H1 (cell line): ENCODE data around the gene RASGEF1C. TPM values are rescaled to one million over a fixed set of nuclear protein-coding genes. Genes with fewer than 3 reads are reported as not detected.

Source experiments
- BCL11A ChIP-seq, 2 experiments: IDR thresholded peaks; one replicate each; pipeline ENCODE4 v1.6.1; 2011; ENCODE audit warnings: low read depth in 2 of 2, low read length in 2 of 2, mild to moderate bottlenecking in 2 of 2
- KDM5A ChIP-seq: fragments of 200-600 bp; IDR thresholded peaks from 2 replicates; pipeline ENCODE4 v1.7.1; 2012; ENCODE audit warnings: mild to moderate bottlenecking, low read length, inconsistent platforms, mixed read lengths
- SIN3A ChIP-seq, 2 experiments: IDR thresholded peaks in 1 of 2; conservative IDR thresholded peaks in 1 of 2; 2 replicates each; pipeline ENCODE4 v1.6.1; 2011 to 2012; ENCODE audit warnings: low read length in 2 of 2, improper control_type of control experiment in 1 of 2, low read depth in 1 of 2, mild to moderate bottlenecking in 1 of 2
- polyA plus RNA-seq, 7 experiments: library from polyadenylated mRNA; depleted of rRNA in 3 of 7; stranded (reverse) in 5 of 7; unstranded in 2 of 7; fragments of >200 nt in 5 of 7; fragments of 200-250 nt in 2 of 7; gene quantifications; 1 replicate in 5 of 7; 2 replicates in 1 of 7; 4 replicates in 1 of 7; pipeline versions ENCODE4 v1.2.1 to v1.2.3, GENCODE V29; 2011 to 2013; ENCODE audit warnings: missing spikeins in 2 of 7, mixed read lengths in 2 of 7
- total RNA-seq: library from RNA; stranded (reverse); fragmentation: NEBNext Ultra II Directional; extraction: Animal tissue kit (Norgen Biotek cat#: 25700); gene quantifications from 2 replicates; pipeline ENCODE4 v1.2.1, GENCODE V29; 2021

Gene RASGEF1C
- total and polyA plus RNA-seq, 2 of the 8 experiments (the other 6 are each of a cell fraction or from before 2014, with no cell fraction given): 0.26 to 0.61 TPM

DNA sequence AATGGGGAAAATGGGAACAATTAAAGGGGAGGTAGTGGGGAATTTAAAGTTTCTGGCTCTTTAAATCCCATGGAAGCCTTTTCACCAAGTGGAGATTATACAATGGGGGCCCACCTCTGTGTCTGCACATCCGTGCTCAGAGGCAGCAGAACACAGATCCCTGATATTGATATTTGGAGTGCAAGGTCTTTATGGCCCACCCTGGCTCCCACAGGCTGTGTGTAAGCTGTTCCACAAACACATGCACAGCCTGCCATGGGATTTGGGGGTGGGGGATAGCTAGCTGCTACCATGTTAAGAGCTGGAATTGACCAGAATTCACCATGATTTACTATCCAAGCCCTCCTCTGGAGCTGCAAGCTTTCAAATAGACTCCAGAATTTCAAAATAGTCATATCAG lies 55.9 kb downstream of the RASGEF1C start (continued):
- no peak for TF ChIP-seq SIN3A (conservative IDR thresholded peaks at IDR 0.05 in 1 of 2, IDR thresholded peaks at IDR 0.05 in 1 of 2; ENCODE audit: low read depth in 1 of 2, low read length in 2 of 2)
- no peak for TF ChIP-seq KDM5A
- no peak for TF ChIP-seq BCL11A (IDR thresholded peaks at IDR 0.05; ENCODE audit: low read depth in 2 of 2, low read length in 2 of 2)
